K562 (cell line): ENCODE data around the gene GPR68.

Experiments
- HNRNPH1 ChIP-seq: fragments of 200-400 bp; formaldehyde crosslinking; optimal IDR thresholded peaks from 2 replicates; pipeline ENCODE3; 2017; ENCODE audit warnings: low read depth, mild to moderate bottlenecking, low read length, moderate library complexity
- POLR2AphosphoS5 ChIP-seq: IDR thresholded peaks from 2 replicates; pipeline ENCODE4 v1.6.1; 2011; ENCODE audit warnings: mild to moderate bottlenecking, low read depth, low read length, moderate library complexity; ENCODE audit not compliant: control insufficient read depth, insufficient read depth
- ZNF165 ChIP-seq: fragments of 250-450 bp; sonication (Bioruptor Pico); IDR thresholded peaks from 2 replicates; pipeline ENCODE4 v1.4.0; 2020; ENCODE audit warnings: borderline replicate concordance

GRCh38 chr14:91281346-91281745 is 36.8 kb upstream of the GPR68 start:
- TF ChIP-seq ZNF165 (CRISPR knock-in tag) (no peak), POLR2AphosphoS5 (no peak), HNRNPH1 (no peak)
